Measurements from ENCODE around the gene ARMC2.

Gene ARMC2

GRCh38 chr6:108868647-108869046, 20.4 kb downstream of the ARMC2 start:
- Histone ChIP-seq H2AFZ (ENCODE audit: low read depth, low read length, severe bottlenecking) (no peak overlapping the region), H3K36me3 (ENCODE audit: low read length) (no peaks in the 10 kb centered on the region), H3K27ac (ENCODE audit: low read depth, low read length) (no peak overlapping the region), H4K20me1 (ENCODE audit: low read depth, low read length) (no peaks in the 10 kb centered on the region), H3K27me3 (ENCODE audit: low read length) (no peaks in the 10 kb centered on the region), H3F3A (ENCODE audit: insufficient read depth) (no peaks in the 10 kb centered on the region), H3K4me2 (ENCODE audit: low read depth, low read length, poor library complexity, severe bottlenecking) (no peak overlapping the region), H3K4me3 (ENCODE audit: insufficient read depth, low read length, poor library complexity, severe bottlenecking) (no peak overlapping the region), H3K9me3 (ENCODE audit: insufficient read depth, low read length) (no peaks in the 10 kb centered on the region), H3K9me2 (replicated peaks; ENCODE audit: insufficient read depth, low read length) (no peaks in the 10 kb centered on the region), H3K79me2 (ENCODE audit: insufficient read depth, low read length) (no peaks in the 10 kb centered on the region), H3K9ac (ENCODE audit: low read length) (no peak overlapping the region)
- TF ChIP-seq CTCF (IDR thresholded peaks at IDR 0.05; ENCODE audit: insufficient read depth, low read length, poor library complexity, severe bottlenecking), result no peak
- TF ChIP-seq EZH2phosphoT487 (conservative IDR thresholded peaks at IDR 0.05; ENCODE audit: low read length), result no peak

DNA sequence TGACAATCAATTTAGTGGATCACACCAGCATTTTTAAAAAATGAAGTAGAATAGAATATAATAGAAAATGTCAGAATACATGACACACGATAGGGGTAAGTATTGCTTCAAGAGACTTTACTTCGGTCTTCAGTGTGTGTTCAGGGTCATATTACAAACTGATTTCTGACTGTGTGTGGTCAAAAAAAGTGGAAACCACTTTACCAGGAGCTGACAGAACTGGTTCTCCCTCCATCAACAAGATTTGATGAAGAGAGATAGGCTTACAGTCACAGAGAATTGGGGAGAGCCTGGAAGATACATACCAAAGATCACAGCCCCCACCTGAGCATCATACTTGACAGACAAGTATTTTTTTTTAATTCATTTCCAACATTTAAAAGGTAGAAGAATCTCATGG, 21.7 kb downstream of the ARMC2 start:
- Histone ChIP-seq H3K27me3 (ENCODE audit: low read length) (no peaks in the 10 kb centered on the region), H3K9me3 (ENCODE audit: insufficient read depth, low read length) (no peaks in the 10 kb centered on the region), H3K36me3 (ENCODE audit: low read length) (no peaks in the 10 kb centered on the region), H4K20me1 (ENCODE audit: low read depth, low read length) (no peaks in the 10 kb centered on the region), H3K9me2 (replicated peaks; ENCODE audit: insufficient read depth, low read length) (no peaks in the 10 kb centered on the region), H3K27ac (ENCODE audit: low read depth, low read length) (no peak overlapping the region), H3F3A (ENCODE audit: insufficient read depth) (no peaks in the 10 kb centered on the region), H3K79me2 (ENCODE audit: insufficient read depth, low read length) (no peaks in the 10 kb centered on the region), H2AFZ (ENCODE audit: low read depth, low read length, severe bottlenecking) (no peak overlapping the region), H3K4me3 (ENCODE audit: insufficient read depth, low read length, poor library complexity, severe bottlenecking) (no peak overlapping the region), H3K9ac (ENCODE audit: low read length) (no peak overlapping the region), H3K4me2 (ENCODE audit: low read depth, low read length, poor library complexity, severe bottlenecking) (no peak overlapping the region)
- TF ChIP-seq CTCF (IDR thresholded peaks at IDR 0.05; ENCODE audit: insufficient read depth, low read length, poor library complexity, severe bottlenecking) (no peak), EZH2phosphoT487 (conservative IDR thresholded peaks at IDR 0.05; ENCODE audit: low read length) (no peak)

GRCh38 chr6:108870357-108870756, 22.1 kb downstream of the ARMC2 start:
- Histone ChIP-seq H3K9ac (ENCODE audit: low read length) (no peak overlapping the region), H3K4me3 (ENCODE audit: insufficient read depth, low read length, poor library complexity, severe bottlenecking) (no peak overlapping the region), H3F3A (ENCODE audit: insufficient read depth) (no peaks in the 10 kb centered on the region), H3K27ac (ENCODE audit: low read depth, low read length) (no peak overlapping the region), H4K20me1 (ENCODE audit: low read depth, low read length) (no peaks in the 10 kb centered on the region), H3K9me3 (ENCODE audit: insufficient read depth, low read length) (no peaks in the 10 kb centered on the region), H3K36me3 (ENCODE audit: low read length) (no peaks in the 10 kb centered on the region), H3K79me2 (ENCODE audit: insufficient read depth, low read length) (no peaks in the 10 kb centered on the region), H3K4me2 (ENCODE audit: low read depth, low read length, poor library complexity, severe bottlenecking) (no peak overlapping the region), H2AFZ (ENCODE audit: low read depth, low read length, severe bottlenecking) (no peak overlapping the region), H3K9me2 (replicated peaks; ENCODE audit: insufficient read depth, low read length) (no peaks in the 10 kb centered on the region), H3K27me3 (ENCODE audit: low read length) (no peaks in the 10 kb centered on the region)
- TF ChIP-seq CTCF (IDR thresholded peaks at IDR 0.05; ENCODE audit: insufficient read depth, low read length, poor library complexity, severe bottlenecking) (no peak), EZH2phosphoT487 (conservative IDR thresholded peaks at IDR 0.05; ENCODE audit: low read length) (no peak)
